Neuronal stem cell (in vitro differentiated cells): Measurements from ENCODE around the gene UROS.

Experiments
- DNase-seq: peaks from one replicate; pipeline ENCODE4 v3.0.0-alpha.2; 2013; ENCODE audit warnings: low spot score
- H2AFZ ChIP-seq: one replicate; pipeline ENCODE4 v1.6.1; 2013; ENCODE audit warnings: mild to moderate bottlenecking, low read length, inconsistent platforms
- H2AK5ac ChIP-seq: 2 replicates; pipeline ENCODE4 v1.6.1; 2013; ENCODE audit warnings: low read depth, mild to moderate bottlenecking, inconsistent platforms, low read length, moderate library complexity, mixed read lengths
- H2BK120ac ChIP-seq: 2 replicates; pipeline ENCODE4 v1.6.1; 2013; ENCODE audit warnings: low read depth, mild to moderate bottlenecking, inconsistent platforms, low read length, moderate library complexity, mixed read lengths
- H2BK12ac ChIP-seq: one replicate; pipeline ENCODE4 v1.6.1; 2013; ENCODE audit warnings: low read length, inconsistent platforms
- H2BK15ac ChIP-seq: 2 replicates; pipeline ENCODE4 v1.6.1; 2013; ENCODE audit warnings: mild to moderate bottlenecking, low read length, inconsistent platforms, mixed read lengths
- H2BK5ac ChIP-seq: one replicate; pipeline ENCODE4 v1.6.1; 2013; ENCODE audit warnings: inconsistent platforms, mild to moderate bottlenecking, low read length, moderate library complexity
- H3K14ac ChIP-seq: one replicate; pipeline ENCODE4 v1.6.1; 2013; ENCODE audit warnings: low read length, inconsistent platforms
- H3K18ac ChIP-seq: 2 replicates; pipeline ENCODE4 v1.6.1; 2013; ENCODE audit warnings: low read length, inconsistent platforms
- H3K23ac ChIP-seq: 2 replicates; pipeline ENCODE4 v1.6.1; 2013; ENCODE audit warnings: low read depth, mild to moderate bottlenecking, mixed read lengths, low read length, inconsistent platforms; ENCODE audit not compliant: poor library complexity
- H3K27ac ChIP-seq: replicated peaks from 3 replicates; pipeline ENCODE4 v1.5.1; 2013; ENCODE audit warnings: low read length, inconsistent platforms
- H3K27me3 ChIP-seq, 3 experiments: 2 replicates each; pipeline ENCODE4 v1.6.1; 2013; ENCODE audit warnings: low read length in 3 of 3, mild to moderate bottlenecking in 2 of 3, inconsistent platforms in 1 of 3, low read depth in 1 of 3, mixed read lengths in 1 of 3, moderate library complexity in 1 of 3; ENCODE audit not compliant: control insufficient read depth in 3 of 3, insufficient read depth in 3 of 3
- H3K36me3 ChIP-seq, 2 donors: replicated peaks in 1 of 2; 2 replicates each; pipeline ENCODE4 v1.6.1; 2013; ENCODE audit warnings: low read length in 2 of 2; ENCODE audit not compliant: control insufficient read depth in 2 of 2, insufficient read depth in 2 of 2
- H3K4ac ChIP-seq: 2 replicates; pipeline ENCODE4 v1.6.1; 2013; ENCODE audit warnings: inconsistent platforms, mild to moderate bottlenecking, low read length, moderate library complexity
- H3K4me1 ChIP-seq, 2 donors: 1 replicate in 1 of 2; 2 replicates in 1 of 2; pipeline ENCODE4 v1.6.1; 2013; ENCODE audit warnings: low read length in 2 of 2, low read depth in 1 of 2; ENCODE audit not compliant: control insufficient read depth in 2 of 2, insufficient read depth in 1 of 2
- H3K4me2 ChIP-seq: one replicate; pipeline ENCODE4 v1.6.1; 2013; ENCODE audit warnings: mild to moderate bottlenecking, low read length, inconsistent platforms; ENCODE audit not compliant: insufficient read depth, poor library complexity, severe bottlenecking
- H3K4me3 ChIP-seq, 2 donors: 2 replicates each; pipeline ENCODE4 v1.5.1; 2013; ENCODE audit warnings: low read length in 2 of 2, mild to moderate bottlenecking in 2 of 2, inconsistent platforms in 1 of 2, moderate library complexity in 1 of 2
- H3K79me1 ChIP-seq: one replicate; pipeline ENCODE4 v1.6.1; 2013; ENCODE audit warnings: low read depth, mild to moderate bottlenecking, inconsistent platforms, low read length, moderate library complexity
- H3K9ac ChIP-seq: one replicate; pipeline ENCODE4 v1.6.1; 2013; ENCODE audit warnings: mild to moderate bottlenecking, low read depth, low read length, inconsistent platforms; ENCODE audit not compliant: poor library complexity
- H3K9me3 ChIP-seq, 2 donors: replicated peaks in 1 of 2; 2 replicates each; pipeline versions ENCODE3 to v1.6.1; 2013; ENCODE audit warnings: low read length in 2 of 2, mild to moderate bottlenecking in 2 of 2, inconsistent platforms in 1 of 2, low read depth in 1 of 2, mixed read lengths in 1 of 2, moderate library complexity in 1 of 2; ENCODE audit not compliant: control insufficient read depth in 2 of 2, insufficient read depth in 1 of 2
- H4K8ac ChIP-seq: one replicate; pipeline ENCODE4 v1.6.1; 2013; ENCODE audit warnings: low read depth, mild to moderate bottlenecking, inconsistent platforms, low read length, moderate library complexity
- H4K91ac ChIP-seq: one replicate; pipeline ENCODE4 v1.6.1; 2013; ENCODE audit warnings: low read length, low read depth, mild to moderate bottlenecking, inconsistent platforms; ENCODE audit not compliant: poor library complexity
- WGBS, 2 donors: extraction: QIAGEN DNeasy Blood & Tissue Kit; methylation state at CpG; one replicate each; pipeline ENCODE4 v1.1.7; 2013; ENCODE audit warnings: missing lambda C conversion rate in 2 of 2, mixed read lengths in 1 of 2; ENCODE audit not compliant: insufficient read length in 2 of 2, insufficient replicate concordance in 1 of 2; ENCODE audit errors: extremely low coverage in 2 of 2; 5-methylcytosine and 5-hydroxymethylcytosine counted together

UROS gene

DNA sequence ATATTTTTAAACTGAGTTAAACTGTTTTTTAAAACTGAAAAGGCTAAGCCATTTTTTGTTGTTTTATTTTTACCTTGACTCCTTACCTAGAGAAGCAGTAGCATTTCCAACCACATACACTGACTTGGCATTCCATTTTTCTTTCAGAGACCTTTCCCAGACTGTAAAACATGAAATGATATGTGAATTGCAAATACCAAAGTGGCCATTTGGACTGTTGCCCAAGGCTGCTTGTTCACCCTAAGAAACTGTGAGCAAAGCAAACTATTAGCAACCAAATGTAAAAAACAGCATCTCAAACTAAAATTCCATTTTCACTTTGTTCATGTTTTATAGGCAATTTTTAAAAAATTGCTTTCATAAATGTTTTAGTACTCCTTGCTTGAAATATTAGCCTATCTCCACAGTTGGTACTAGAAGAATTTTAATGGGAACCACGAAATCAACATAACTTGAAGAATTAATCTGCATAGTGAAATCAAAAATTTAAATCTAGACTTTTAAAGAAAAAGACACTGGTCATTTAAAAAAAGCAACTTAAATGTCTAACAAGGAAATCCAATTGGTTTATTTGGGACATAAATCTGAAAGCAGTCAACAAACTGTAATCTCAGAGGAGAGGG is 10.8 kb downstream of the UROS start:
- no peak overlapping the region for H2BK12ac ChIP-seq
- no peak overlapping the region for H3K4me3 ChIP-seq
- DNase-seq, result no peak
- H3K79me1 ChIP-seq, result peaks cover 2% of the 10 kb centered on the region
- no peak overlapping the region for H3K4ac ChIP-seq
- H3K36me3 ChIP-seq, result peaks cover 7 to 71% of the 10 kb centered on the region in 2 donors
- no peak overlapping the region for H2BK120ac ChIP-seq
- no peak overlapping the region for H4K91ac ChIP-seq
- H3K4me2 ChIP-seq, result no peak overlapping the region
- no peak overlapping the region for H3K23ac ChIP-seq
- H3K4me1 ChIP-seq, result no peaks in the 10 kb centered on the region
- H3K18ac ChIP-seq, result no peak overlapping the region
- WGBS, 2 donors, result no CpG with 5 or more reads among the region's 1 CpG
- H2AFZ ChIP-seq, result no peak overlapping the region
- H3K9me3 ChIP-seq, result peaks cover 0 to 4% of the 10 kb centered on the region in 2 donors
- no peak overlapping the region for H3K14ac ChIP-seq
- H2BK15ac ChIP-seq, result no peak overlapping the region
- H4K8ac ChIP-seq, result no peak overlapping the region
- H3K27me3 ChIP-seq, result no peaks in the 10 kb centered on the region
- no peak overlapping the region for H2AK5ac ChIP-seq
- no peak overlapping the region for H3K9ac ChIP-seq
- H3K27ac ChIP-seq, result no peak overlapping the region
- no peak overlapping the region for H2BK5ac ChIP-seq

DNA sequence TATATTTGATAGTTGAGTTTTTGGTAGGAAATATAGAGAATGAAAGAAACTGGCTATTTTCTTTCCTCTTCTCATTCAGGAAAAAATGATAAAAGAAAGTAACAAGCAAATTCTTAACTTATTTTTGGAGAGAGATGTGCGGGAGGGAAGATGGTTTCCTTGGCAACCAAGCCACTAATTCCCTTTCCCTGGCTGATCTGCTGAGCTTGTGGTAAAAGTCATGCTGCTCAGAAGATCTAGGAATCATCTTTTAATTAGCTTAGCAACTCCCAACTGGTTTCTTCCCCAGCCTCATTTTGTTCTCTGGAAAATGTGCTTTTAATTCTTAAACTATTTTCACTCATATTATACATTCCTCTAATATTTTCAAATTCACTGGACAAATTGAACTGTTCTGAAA is 11.8 kb downstream of the UROS start:
- DNase-seq, result no peak
- Histone ChIP-seq H3K9ac (no peak overlapping the region), H2BK15ac (no peak overlapping the region), H3K9me3 (peaks cover 0 to 4% of the 10 kb centered on the region in 2 donors), H3K4me2 (no peak overlapping the region), H3K14ac (no peak overlapping the region), H2AK5ac (no peak overlapping the region), H3K23ac (no peak overlapping the region), H3K79me1 (peaks cover 2% of the 10 kb centered on the region), H3K4me1 (no peaks in the 10 kb centered on the region), H3K27ac (no peak overlapping the region), H2BK120ac (no peak overlapping the region), H4K91ac (no peak overlapping the region), H2BK12ac (no peak overlapping the region), H2BK5ac (no peak overlapping the region), H3K18ac (no peak overlapping the region), H4K8ac (no peak overlapping the region), H3K27me3 (no peaks in the 10 kb centered on the region), H2AFZ (no peak overlapping the region), H3K36me3 (peaks cover 7 to 79% of the 10 kb centered on the region in 2 donors), H3K4me3 (no peak overlapping the region), H3K4ac (no peak overlapping the region)
- no CpG with 5 or more reads among the region's 1 CpG for WGBS, 2 donors

DNA sequence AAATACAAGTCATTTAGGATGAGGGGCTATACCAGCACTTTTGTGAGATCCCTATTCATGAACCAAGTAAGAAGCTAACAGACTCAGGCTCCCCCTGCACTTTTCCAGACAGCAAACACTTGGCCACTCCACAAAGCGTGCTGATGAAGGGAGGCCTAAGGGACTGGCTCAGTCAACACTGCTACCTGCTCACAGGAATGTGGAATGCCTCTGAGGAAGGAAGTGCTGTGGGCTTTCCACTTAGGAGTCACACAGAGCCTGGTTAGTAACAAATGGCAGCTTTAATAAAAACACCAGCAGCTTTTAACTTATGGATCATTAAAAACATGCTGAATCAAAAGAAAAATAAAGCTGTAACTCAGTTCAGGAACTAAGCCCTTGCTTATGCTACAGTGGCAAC is 15.0 kb downstream of the UROS start:
- no peak overlapping the region for H2BK5ac ChIP-seq
- H3K4me1 ChIP-seq, result no peaks in the 10 kb centered on the region
- H4K8ac ChIP-seq, result no peak overlapping the region
- no peak overlapping the region for H3K23ac ChIP-seq
- no peak overlapping the region for H3K14ac ChIP-seq
- H3K27ac ChIP-seq, result no peak overlapping the region
- no peak overlapping the region for H4K91ac ChIP-seq
- no peak overlapping the region for H3K4me2 ChIP-seq
- H3K18ac ChIP-seq, result no peak overlapping the region
- H2BK120ac ChIP-seq, result no peak overlapping the region
- H2BK15ac ChIP-seq, result no peak overlapping the region
- H3K79me1 ChIP-seq, result no peaks in the 10 kb centered on the region
- H2BK12ac ChIP-seq, result no peak overlapping the region
- no peak overlapping the region for H3K4me3 ChIP-seq
- no peaks in the 10 kb centered on the region for H3K27me3 ChIP-seq
- DNase-seq, result no peak
- no peak overlapping the region for H2AK5ac ChIP-seq
- H3K9ac ChIP-seq, result no peak overlapping the region
- H2AFZ ChIP-seq, result no peak overlapping the region
- no peak overlapping the region for H3K4ac ChIP-seq
- WGBS, 2 donors, result no CpG with 5 or more reads among the region's 1 CpG
- peaks cover 0 to 4% of the 10 kb centered on the region in 2 donors for H3K9me3 ChIP-seq
- peaks cover 6 to 70% of the 10 kb centered on the region in 2 donors for H3K36me3 ChIP-seq

DNA sequence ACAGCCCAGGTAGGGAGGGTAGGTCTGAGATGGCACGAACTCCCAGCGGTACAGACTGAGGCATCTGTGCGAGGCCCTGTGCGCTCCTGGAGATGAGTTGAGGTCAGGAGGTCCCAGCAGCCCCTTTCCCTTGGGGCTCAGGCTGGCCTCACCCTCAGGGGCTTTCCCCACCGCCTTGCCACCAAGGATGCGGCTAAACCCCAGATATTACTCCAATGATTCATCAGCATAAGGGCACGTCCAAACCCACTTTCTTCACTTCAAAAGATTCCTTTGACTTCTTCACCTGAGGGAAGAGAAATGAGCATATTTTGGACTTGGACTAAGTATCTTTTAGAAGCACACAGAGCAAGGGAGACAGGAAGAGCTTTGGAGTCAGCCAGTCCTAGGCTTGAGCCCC is 20.3 kb downstream of the UROS start:
- H3K27me3 ChIP-seq, result no peaks in the 10 kb centered on the region
- H2BK5ac ChIP-seq, result no peak overlapping the region
- peaks cover 9 to 36% of the 10 kb centered on the region in 2 donors for H3K36me3 ChIP-seq
- H3K23ac ChIP-seq, result no peak overlapping the region
- H2BK15ac ChIP-seq, result no peak overlapping the region
- no peak overlapping the region for H3K9ac ChIP-seq
- no peak overlapping the region for H2BK120ac ChIP-seq
- no peak overlapping the region for H3K18ac ChIP-seq
- no peak overlapping the region for H3K14ac ChIP-seq
- no peak overlapping the region for H4K91ac ChIP-seq
- H3K4me2 ChIP-seq, result no peak overlapping the region
- no peaks in the 10 kb centered on the region for H3K9me3 ChIP-seq
- no peaks in the 10 kb centered on the region for H3K79me1 ChIP-seq
- H3K27ac ChIP-seq, result no peak overlapping the region
- H3K4me1 ChIP-seq, result no peaks in the 10 kb centered on the region
- H2AK5ac ChIP-seq, result no peak overlapping the region
- no CpG with 5 or more reads among the region's 7 CpGs for WGBS, 2 donors
- H3K4ac ChIP-seq, result no peak overlapping the region
- no peak overlapping the region for H2AFZ ChIP-seq
- H2BK12ac ChIP-seq, result no peak overlapping the region
- no peak for DNase-seq
- H4K8ac ChIP-seq, result no peak overlapping the region
- no peak overlapping the region for H3K4me3 ChIP-seq
